C4-2B (cell line): ENCODE measurements around the gene BCLAF1.

Experiments
- CTCF ChIP-seq: fragments of 450-650 bp; conservative IDR thresholded peaks from 2 replicates; pipeline ENCODE4 v1.5.1; 2017; ENCODE audit warnings: mild to moderate bottlenecking
- ZFX ChIP-seq: fragments of 450-650 bp; IDR thresholded peaks from 2 replicates; pipeline ENCODE4 v1.6.1; 2017

- TF ChIP-seq CTCF = no peak
- no peak for TF ChIP-seq ZFX
Observed at GRCh38 chr6:136274062-136274461, 15.6 kb downstream of the BCLAF1 start.
